ENCODE data around the gene TNFRSF18.

- TF ChIP-seq POLR2AphosphoS5 (IDR thresholded peaks at IDR 0.05; ENCODE audit: low read depth, low read length) (no peak), REST (IDR thresholded peaks at IDR 0.05; ENCODE audit: insufficient read depth in 1 of 2, low read depth in 2 of 2, low read length in 2 of 2) (no peak)
Observed at GRCh38 chr1:1223891-1224290, 17.5 kb upstream of the TNFRSF18 start.

Measured in PFSK-1 (cell line).